Retinal pigment epithelial cell (primary cell): Measurements from ENCODE around the gene STK33.

Source experiments
- DNase-seq: peaks from one replicate; pipeline ENCODE4 v3.0.0-alpha.2; 2010; ENCODE audit warnings: low read depth
- H3K4me3 ChIP-seq: 2 replicates; pipeline ENCODE4 v1.5.1; 2011; ENCODE audit warnings: mild to moderate bottlenecking, low read length, control low read depth, moderate library complexity
- CTCF ChIP-seq: conservative IDR thresholded peaks from 2 replicates; pipeline ENCODE4 v1.5.1; 2011; ENCODE audit warnings: low read depth, low read length, control low read depth, inconsistent platforms

The STK33 gene

GRCh38 chr11:8351223-8351622, 242.8 kb downstream of the STK33 start:
- no peak for TF ChIP-seq CTCF
- H3K4me3 ChIP-seq = no peak overlapping the region
- no peak for DNase-seq

GRCh38 chr11:8347978-8348377, 246.1 kb downstream of the STK33 start:
- DNase-seq = no peak
- no peak overlapping the region for H3K4me3 ChIP-seq
- no peak for TF ChIP-seq CTCF

- no peak overlapping the region for H3K4me3 ChIP-seq
- no peak for DNase-seq
- no peak for TF ChIP-seq CTCF
These were observed 247.8 kb downstream of the STK33 start for GRCh38 chr11:8346157-8346755.

GRCh38 chr11:8345179-8345578, 248.8 kb downstream of the STK33 start:
- no peak overlapping the region for H3K4me3 ChIP-seq
- no peak for TF ChIP-seq CTCF
- DNase-seq = no peak

- no peak for TF ChIP-seq CTCF
- H3K4me3 ChIP-seq = no peak overlapping the region
- no peak for DNase-seq
These were observed 249.7 kb downstream of the STK33 start for GRCh38 chr11:8344346-8344745.

- H3K4me3 ChIP-seq = no peak overlapping the region
- TF ChIP-seq CTCF = no peak
- no peak for DNase-seq
These were observed 251.0 kb downstream of the STK33 start for GRCh38 chr11:8342821-8343681.

GRCh38 chr11:8341996-8342395, 252.0 kb downstream of the STK33 start:
- H3K4me3 ChIP-seq = no peak overlapping the region
- TF ChIP-seq CTCF = no peak
- DNase-seq = no peak
